Upper lobe of left lung (tissue), 6 donors: Measurements from ENCODE around the gene RSRP1. TPM values are rescaled to one million over a fixed set of nuclear protein-coding genes. Genes with fewer than 3 reads are reported as not detected.

ENCODE experiments used
- ATAC-seq, 2 donors: fragments of 200-7000 bp; cut with Tn5 transposase; one replicate each; pipeline ENCODE4 v1.9.1; 2022; ENCODE audit warnings: mild to moderate bottlenecking in 2 of 2, moderate library complexity in 2 of 2; ENCODE audit not compliant: low FRiP score in 2 of 2
- DNase-seq, 2 donors: peaks; one replicate each; pipeline ENCODE4 v3.0.0-alpha.2; 2019 to 2020
- H3K27ac ChIP-seq, 4 donors: fragments of 200-600 bp; sonication (generic); one replicate each; pipeline ENCODE4 v1.5.1; 2016 to 2019
- H3K27me3 ChIP-seq, 4 donors: fragments of 200-600 bp; sonication (generic); one replicate each; pipeline ENCODE4 v1.5.1; 2017 to 2019
- H3K36me3 ChIP-seq, 4 donors: fragments of 200-600 bp; sonication (generic); one replicate each; pipeline ENCODE4 v1.5.1; 2016 to 2019
- H3K4me1 ChIP-seq, 4 donors: fragments of 200-600 bp; sonication (generic); one replicate each; pipeline ENCODE4 v1.5.1; 2018 to 2019
- H3K4me3 ChIP-seq, 4 donors: fragments of 200-600 bp; sonication (generic); one replicate each; pipeline ENCODE4 v1.5.1; 2017 to 2019; ENCODE audit warnings: mild to moderate bottlenecking in 2 of 4, moderate library complexity in 1 of 4
- H3K9me3 ChIP-seq, 4 donors: fragments of 200-600 bp; sonication (generic); one replicate each; pipeline ENCODE4 v1.5.1; 2018 to 2019
- EP300 ChIP-seq, 4 donors: sonication (generic); formaldehyde crosslinking; IDR thresholded peaks; one replicate each; pipeline ENCODE4 v1.5.1; 2017; ENCODE audit warnings: antibody characterized with exemption in 4 of 4, control low read depth in 2 of 4
- POLR2A ChIP-seq, 4 donors: fragments of 450-650 bp; IDR thresholded peaks; one replicate each; pipeline ENCODE4 v1.5.1; 2016 to 2017; ENCODE audit warnings: antibody characterized with exemption in 4 of 4, mild to moderate bottlenecking in 2 of 4
- POLR2AphosphoS5 ChIP-seq, 2 donors: sonication (generic); formaldehyde crosslinking; IDR thresholded peaks; one replicate each; pipeline ENCODE4 v1.5.1; 2017; ENCODE audit warnings: antibody characterized with exemption in 2 of 2
- WGBS, 2 donors: methylation state at CpG; one replicate each; pipeline ENCODE4 v1.1.5; 2017 to 2018; 5-methylcytosine and 5-hydroxymethylcytosine counted together
- total RNA-seq, 6 donors: library from RNA; depleted of rRNA in 4 of 6; stranded (reverse); fragments of >200 nt in 4 of 6; gene quantifications; one replicate each; pipeline versions ENCODE4 v1.1.0 to v1.2.1, GENCODE V29; 2016 to 2021
- TF ChIP-seq, protein P1 (sequence below), 6 experiments: fragments of 450-650 bp in 4 of 6; fragments of 200-600 bp in 2 of 6; sonication (generic) in 2 of 6; IDR thresholded peaks; one replicate each; pipeline ENCODE4 v1.5.1; 2016 to 2019; ENCODE audit warnings: antibody characterized with exemption in 6 of 6
- donor health status: DM: no; HTN: no; CAD: no; lungs with moderate emphysema.
- donor health status: DM: no; HTN: yes; CAD: no; lungs with severe emphysema.

RSRP1 gene
- total RNA-seq, 6 donors from 2014 or later = 62.0 to 563 (median 161) TPM

- TF ChIP-seq, protein P1, sequence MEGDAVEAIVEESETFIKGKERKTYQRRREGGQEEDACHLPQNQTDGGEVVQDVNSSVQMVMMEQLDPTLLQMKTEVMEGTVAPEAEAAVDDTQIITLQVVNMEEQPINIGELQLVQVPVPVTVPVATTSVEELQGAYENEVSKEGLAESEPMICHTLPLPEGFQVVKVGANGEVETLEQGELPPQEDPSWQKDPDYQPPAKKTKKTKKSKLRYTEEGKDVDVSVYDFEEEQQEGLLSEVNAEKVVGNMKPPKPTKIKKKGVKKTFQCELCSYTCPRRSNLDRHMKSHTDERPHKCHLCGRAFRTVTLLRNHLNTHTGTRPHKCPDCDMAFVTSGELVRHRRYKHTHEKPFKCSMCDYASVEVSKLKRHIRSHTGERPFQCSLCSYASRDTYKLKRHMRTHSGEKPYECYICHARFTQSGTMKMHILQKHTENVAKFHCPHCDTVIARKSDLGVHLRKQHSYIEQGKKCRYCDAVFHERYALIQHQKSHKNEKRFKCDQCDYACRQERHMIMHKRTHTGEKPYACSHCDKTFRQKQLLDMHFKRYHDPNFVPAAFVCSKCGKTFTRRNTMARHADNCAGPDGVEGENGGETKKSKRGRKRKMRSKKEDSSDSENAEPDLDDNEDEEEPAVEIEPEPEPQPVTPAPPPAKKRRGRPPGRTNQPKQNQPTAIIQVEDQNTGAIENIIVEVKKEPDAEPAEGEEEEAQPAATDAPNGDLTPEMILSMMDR (IDR thresholded peaks at IDR 0.05) = no peak
- TF ChIP-seq EP300 (IDR thresholded peaks at IDR 0.05) = no peak
- TF ChIP-seq POLR2AphosphoS5 (IDR thresholded peaks at IDR 0.05) = no peak
- ATAC-seq (no peak), DNase-seq (no peak)
- no peak overlapping the region for H3K27ac ChIP-seq
- H3K36me3 ChIP-seq = no peaks in the 10 kb centered on the region
- WGBS, 2 donors = 83 to 93% methylated on average over 4 of the region's 4 CpGs
- no peaks in the 10 kb centered on the region for H3K4me1 ChIP-seq
- H3K9me3 ChIP-seq = no peaks in the 10 kb centered on the region
- H3K27me3 ChIP-seq = no peaks in the 10 kb centered on the region
- no peak overlapping the region for H3K4me3 ChIP-seq
Observed at GRCh38 chr1:25209516-25209915, 37.7 kb downstream of the RSRP1 start.

GRCh38 chr1:25208561-25209222, 38.6 kb downstream of the RSRP1 start:
- Histone ChIP-seq H3K4me3 (no peak overlapping the region), H3K27ac (no peak overlapping the region), H3K36me3 (no peaks in the 10 kb centered on the region), H3K4me1 (no peaks in the 10 kb centered on the region), H3K27me3 (no peaks in the 10 kb centered on the region), H3K9me3 (no peaks in the 10 kb centered on the region)
- TF ChIP-seq EP300 (IDR thresholded peaks at IDR 0.05) (no peak), POLR2AphosphoS5 (IDR thresholded peaks at IDR 0.05) (no peak), POLR2A (IDR thresholded peaks at IDR 0.05) (no peak)
- TF ChIP-seq, protein P1 (IDR thresholded peaks at IDR 0.05) = no peak
- DNase-seq (no peak), ATAC-seq (no peak)
- WGBS, 2 donors = 78 to 81% methylated on average over 2 of the region's 2 CpGs

GRCh38 chr1:25208092-25208491, 39.2 kb downstream of the RSRP1 start:
- Histone ChIP-seq H3K9me3 (no peaks in the 10 kb centered on the region), H3K4me3 (no peak overlapping the region), H3K27ac (no peak overlapping the region), H3K4me1 (no peaks in the 10 kb centered on the region), H3K27me3 (no peaks in the 10 kb centered on the region), H3K36me3 (no peaks in the 10 kb centered on the region)
- TF ChIP-seq EP300 (IDR thresholded peaks at IDR 0.05) (no peak), POLR2AphosphoS5 (IDR thresholded peaks at IDR 0.05) (no peak)
- TF ChIP-seq, protein P1 (IDR thresholded peaks at IDR 0.05) = no peak
- 66 to 92% methylated on average over 1 of the region's 1 CpG for WGBS, 2 donors
- DNase-seq = no peak
- ATAC-seq = no peak

GRCh38 chr1:25206201-25206600, 41.1 kb downstream of the RSRP1 start:
- TF ChIP-seq EP300 (IDR thresholded peaks at IDR 0.05) = no peak
- Histone ChIP-seq H3K27me3 (no peaks in the 10 kb centered on the region), H3K4me1 (no peaks in the 10 kb centered on the region), H3K27ac (no peak overlapping the region), H3K36me3 (no peaks in the 10 kb centered on the region), H3K4me3 (no peak overlapping the region), H3K9me3 (no peaks in the 10 kb centered on the region)
- ATAC-seq (no peak), DNase-seq (no peak)
- 73 to 90% methylated on average over 5 of the region's 5 CpGs for whole genome bisulfite sequencing, 2 donors

- no peak for DNase-seq
- Histone ChIP-seq H3K27me3 (no peaks in the 10 kb centered on the region), H3K27ac (no peak overlapping the region), H3K9me3 (no peaks in the 10 kb centered on the region), H3K36me3 (no peaks in the 10 kb centered on the region), H3K4me1 (no peaks in the 10 kb centered on the region), H3K4me3 (no peak overlapping the region)
- no peak for TF ChIP-seq POLR2AphosphoS5 (IDR thresholded peaks at IDR 0.05)
- TF ChIP-seq, protein P1 (IDR thresholded peaks at IDR 0.05) = no peak
- no peak for TF ChIP-seq EP300 (IDR thresholded peaks at IDR 0.05)
- TF ChIP-seq POLR2A (IDR thresholded peaks at IDR 0.05) = no peak
- no peak for ATAC-seq
- WGBS, 2 donors = 81 to 92% methylated on average over 5 of the region's 5 CpGs
Observed at GRCh38 chr1:25205786-25206185, 41.5 kb downstream of the RSRP1 start.
